ENCODE measurements around the gene ATG10. TPM values are rescaled to one million over a fixed set of nuclear protein-coding genes. Genes with fewer than 3 reads are reported as not detected.

ATG10 gene
- total RNA-seq, 1 experiment from 2014 or later: 7.6 TPM

DNA sequence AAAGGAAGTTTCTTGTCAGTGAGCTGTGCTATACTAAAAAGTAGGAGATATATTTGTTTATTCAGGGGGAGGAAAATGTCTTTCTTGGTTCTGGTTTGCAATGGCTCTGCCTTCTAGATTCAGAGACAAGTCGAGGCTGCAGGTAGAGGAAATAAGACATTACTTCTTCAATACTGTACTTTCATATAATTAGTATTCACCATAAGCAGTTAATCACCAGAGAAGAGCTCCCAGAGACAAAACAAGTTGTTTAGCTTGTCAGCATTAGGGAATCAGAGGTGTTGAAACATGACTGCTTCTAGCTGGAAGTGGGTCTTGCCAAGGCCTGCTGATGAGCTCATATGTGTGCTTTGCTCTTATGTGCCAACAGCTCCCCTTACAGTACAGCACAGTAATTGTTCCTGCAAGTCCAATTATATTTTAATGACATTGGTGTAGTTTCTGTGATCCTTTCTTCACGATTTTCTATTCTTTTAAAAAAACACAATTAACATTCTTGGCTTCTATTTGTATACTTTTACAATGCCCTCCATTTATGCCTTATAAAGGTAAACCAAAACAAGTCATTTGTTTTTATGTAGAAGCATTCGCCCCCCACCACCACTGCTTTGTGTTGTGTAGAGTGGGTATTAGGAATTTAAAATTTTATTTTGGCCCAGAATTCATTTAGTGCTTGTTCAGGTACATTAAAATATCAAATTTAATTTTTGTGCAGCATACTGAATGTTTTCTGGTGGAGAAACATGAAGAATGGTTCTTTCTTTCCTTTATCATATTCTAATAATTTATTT, 194.1 kb downstream of the ATG10 start:
- H2BK20ac ChIP-seq (ENCODE audit: low read depth, low read length, poor library complexity, severe bottlenecking): no peak overlapping the region
- no peaks in the 10 kb centered on the region for H3K27me3 Mint-ChIP-seq (ENCODE audit: low read depth)
- no peaks in the 10 kb centered on the region for H3K79me2 ChIP-seq (ENCODE audit: insufficient read depth, low read length)
- H3K23ac ChIP-seq (ENCODE audit: insufficient read length, low read depth, low read length): no peak overlapping the region
- H2BK15ac ChIP-seq (ENCODE audit: low read depth, low read length): no peak overlapping the region
- H4K8ac ChIP-seq (replicated peaks; ENCODE audit: insufficient read length, low read depth, low read length): no peak overlapping the region
- no peak overlapping the region for H2BK120ac ChIP-seq (ENCODE audit: low read depth, low read length, poor library complexity, severe bottlenecking)
- no peaks in the 10 kb centered on the region for H3K79me1 ChIP-seq (ENCODE audit: insufficient read depth, low read depth, low read length, poor library complexity, severe bottlenecking)
- no peak overlapping the region for H3K9ac ChIP-seq (ENCODE audit: extremely low read depth, insufficient read length, low read length)
- no peak overlapping the region for H2AK5ac ChIP-seq (ENCODE audit: insufficient read length, low read length)
- H4K91ac ChIP-seq (ENCODE audit: insufficient read length, low read depth, low read length): no peak overlapping the region
- no peaks in the 10 kb centered on the region for H4K20me1 ChIP-seq (ENCODE audit: control insufficient read depth, insufficient read depth, insufficient read length)
- no peaks in the 10 kb centered on the region for H3K23me2 ChIP-seq (ENCODE audit: insufficient read length, low read depth, low read length, poor library complexity, severe bottlenecking)
- H3K27me3 ChIP-seq (ENCODE audit: insufficient read depth, low read length): no peaks in the 10 kb centered on the region
- no peak overlapping the region for H2BK5ac ChIP-seq (ENCODE audit: insufficient read length, low read length)
- H3T11ph ChIP-seq (ENCODE audit: low read length): no peak overlapping the region
- no peak overlapping the region for H3K14ac ChIP-seq (ENCODE audit: insufficient read depth, low read length)
- no peak overlapping the region for H2AFZ ChIP-seq (ENCODE audit: low read length)
- H3K4me1 Mint-ChIP-seq: peaks cover 34 to 46% of the 10 kb centered on the region in 2 experiments
- H4K5ac ChIP-seq (ENCODE audit: insufficient read length, low read depth, low read length): no peak overlapping the region
- no peak overlapping the region for H3K4me2 ChIP-seq (ENCODE audit: insufficient read depth, insufficient read length, low read length)
- peak; percentile 50 for DNase-seq
- TF ChIP-seq, protein P1, sequence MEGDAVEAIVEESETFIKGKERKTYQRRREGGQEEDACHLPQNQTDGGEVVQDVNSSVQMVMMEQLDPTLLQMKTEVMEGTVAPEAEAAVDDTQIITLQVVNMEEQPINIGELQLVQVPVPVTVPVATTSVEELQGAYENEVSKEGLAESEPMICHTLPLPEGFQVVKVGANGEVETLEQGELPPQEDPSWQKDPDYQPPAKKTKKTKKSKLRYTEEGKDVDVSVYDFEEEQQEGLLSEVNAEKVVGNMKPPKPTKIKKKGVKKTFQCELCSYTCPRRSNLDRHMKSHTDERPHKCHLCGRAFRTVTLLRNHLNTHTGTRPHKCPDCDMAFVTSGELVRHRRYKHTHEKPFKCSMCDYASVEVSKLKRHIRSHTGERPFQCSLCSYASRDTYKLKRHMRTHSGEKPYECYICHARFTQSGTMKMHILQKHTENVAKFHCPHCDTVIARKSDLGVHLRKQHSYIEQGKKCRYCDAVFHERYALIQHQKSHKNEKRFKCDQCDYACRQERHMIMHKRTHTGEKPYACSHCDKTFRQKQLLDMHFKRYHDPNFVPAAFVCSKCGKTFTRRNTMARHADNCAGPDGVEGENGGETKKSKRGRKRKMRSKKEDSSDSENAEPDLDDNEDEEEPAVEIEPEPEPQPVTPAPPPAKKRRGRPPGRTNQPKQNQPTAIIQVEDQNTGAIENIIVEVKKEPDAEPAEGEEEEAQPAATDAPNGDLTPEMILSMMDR (conservative IDR thresholded peaks at IDR 0.05): peak; percentile 80
- WGBS (ENCODE audit: extremely low coverage, insufficient read length, low lambda C conversion rate): no CpG with 5 or more reads among the region's 3 CpGs
- H3K4me3 Mint-ChIP-seq: no peak overlapping the region
- H3K56ac ChIP-seq (ENCODE audit: insufficient read length, low read depth, low read length): no peak overlapping the region
- H3K27ac ChIP-seq (ENCODE audit: insufficient read length, low read depth, low read length): no peak overlapping the region
- no peak overlapping the region for H3K4ac ChIP-seq (ENCODE audit: low read depth, low read length)
- H3K18ac ChIP-seq (ENCODE audit: insufficient read length, low read depth, low read length): no peak overlapping the region
- no peaks in the 10 kb centered on the region for H3K9me3 ChIP-seq (ENCODE audit: control insufficient read depth, low read depth, low read length)
- H3K9me3 Mint-ChIP-seq: no peaks in the 10 kb centered on the region
- H3K36me3 Mint-ChIP-seq (ENCODE audit: insufficient read depth in 1 of 3, low read depth in 3 of 3): peaks cover 0 to 4% (median 0%) of the 10 kb centered on the region in 3 experiments; a peak in 1 of 7 replicates
- peak overlapping the region; percentile 20 to 89 (median 88); a peak in 4 of 7 replicates for H3K27ac Mint-ChIP-seq
- H2BK12ac ChIP-seq (ENCODE audit: insufficient read length, low read depth, low read length): no peak overlapping the region
- peaks cover 5% of the 10 kb centered on the region; the same call in 1 of the 2 replicates for H3K4me1 ChIP-seq (ENCODE audit: insufficient read depth, low read length)

All from H9 (cell line).